ENCODE measurements around the gene KCNG2.

The KCNG2 gene

DNA sequence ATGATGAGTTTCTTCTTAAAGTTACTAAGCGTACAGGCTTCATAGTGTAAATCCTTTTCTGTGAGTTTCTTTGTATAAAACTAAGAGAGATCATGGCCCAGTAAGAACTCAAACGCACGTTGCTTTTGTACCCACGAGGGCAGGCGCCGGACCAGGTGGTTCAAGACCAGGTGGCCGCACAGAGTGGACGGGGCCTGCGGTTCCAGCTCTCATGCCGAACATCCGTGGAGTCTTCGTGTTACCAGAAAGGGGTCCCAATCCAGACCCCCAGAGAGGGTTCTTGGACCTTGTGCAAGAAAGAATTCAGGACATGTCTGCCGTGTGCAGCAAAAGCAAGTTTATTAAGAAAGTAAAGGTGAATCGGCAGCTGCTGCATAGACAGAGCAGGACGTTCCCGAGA is 53.0 kb downstream of the KCNG2 start:
- Histone ChIP-seq H3K4me1 (ENCODE audit: insufficient read depth, low read length, poor library complexity, severe bottlenecking) (no peaks in the 10 kb centered on the region), H3F3A (ENCODE audit: low read depth) (no peaks in the 10 kb centered on the region), H3K36me3 (ENCODE audit: insufficient read depth, low read length) (no peaks in the 10 kb centered on the region), H3K9me2 (replicated peaks; ENCODE audit: low read depth, low read length) (no peaks in the 10 kb centered on the region), H3K4me2 (ENCODE audit: low read depth, low read length, poor library complexity, severe bottlenecking) (no peak overlapping the region), H3K27me3 (ENCODE audit: insufficient read depth, low read length, poor library complexity, severe bottlenecking) (no peaks in the 10 kb centered on the region), H3K4me3 (ENCODE audit: low read length, poor library complexity, severe bottlenecking) (no peak overlapping the region), H4K20me1 (ENCODE audit: insufficient read depth, low read length, poor library complexity, severe bottlenecking) (no peaks in the 10 kb centered on the region), H3K9me3 (ENCODE audit: insufficient read depth, low read depth, low read length) (peaks cover 12% of the 10 kb centered on the region; the same call in 1 of the 2 replicates), H3K9ac (ENCODE audit: low read depth, low read length, poor library complexity, severe bottlenecking) (no peak overlapping the region), H3K79me2 (ENCODE audit: insufficient read depth, low read length) (no peaks in the 10 kb centered on the region), H2AFZ (ENCODE audit: low read length) (no peak overlapping the region)
- TF ChIP-seq, protein P1, sequence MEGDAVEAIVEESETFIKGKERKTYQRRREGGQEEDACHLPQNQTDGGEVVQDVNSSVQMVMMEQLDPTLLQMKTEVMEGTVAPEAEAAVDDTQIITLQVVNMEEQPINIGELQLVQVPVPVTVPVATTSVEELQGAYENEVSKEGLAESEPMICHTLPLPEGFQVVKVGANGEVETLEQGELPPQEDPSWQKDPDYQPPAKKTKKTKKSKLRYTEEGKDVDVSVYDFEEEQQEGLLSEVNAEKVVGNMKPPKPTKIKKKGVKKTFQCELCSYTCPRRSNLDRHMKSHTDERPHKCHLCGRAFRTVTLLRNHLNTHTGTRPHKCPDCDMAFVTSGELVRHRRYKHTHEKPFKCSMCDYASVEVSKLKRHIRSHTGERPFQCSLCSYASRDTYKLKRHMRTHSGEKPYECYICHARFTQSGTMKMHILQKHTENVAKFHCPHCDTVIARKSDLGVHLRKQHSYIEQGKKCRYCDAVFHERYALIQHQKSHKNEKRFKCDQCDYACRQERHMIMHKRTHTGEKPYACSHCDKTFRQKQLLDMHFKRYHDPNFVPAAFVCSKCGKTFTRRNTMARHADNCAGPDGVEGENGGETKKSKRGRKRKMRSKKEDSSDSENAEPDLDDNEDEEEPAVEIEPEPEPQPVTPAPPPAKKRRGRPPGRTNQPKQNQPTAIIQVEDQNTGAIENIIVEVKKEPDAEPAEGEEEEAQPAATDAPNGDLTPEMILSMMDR (conservative IDR thresholded peaks at IDR 0.05; ENCODE audit: low read length): no peak
- no peak for TF ChIP-seq EZH2phosphoT487 (IDR thresholded peaks at IDR 0.05; ENCODE audit: borderline replicate concordance)

DNA sequence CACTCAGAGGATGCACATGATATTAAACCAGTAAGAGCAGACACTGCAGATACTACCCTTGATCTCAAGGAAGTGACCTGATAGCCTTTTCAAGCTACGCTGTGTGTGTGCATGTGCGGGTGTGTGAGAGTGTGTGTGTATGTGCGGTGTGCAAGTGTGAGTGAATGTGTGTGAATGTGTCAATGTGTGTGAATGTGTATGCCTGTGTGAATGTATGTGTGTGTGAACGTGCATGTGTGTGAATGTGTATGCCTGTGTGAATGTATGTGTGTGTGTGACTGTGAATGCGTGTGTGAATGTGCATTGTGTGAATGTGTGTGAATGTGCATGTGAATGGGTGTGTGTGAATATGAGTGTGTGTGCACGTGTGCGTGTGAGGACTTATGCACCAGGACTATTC is 53.8 kb downstream of the KCNG2 start:
- Histone ChIP-seq H2AFZ (ENCODE audit: low read length) (no peak overlapping the region), H3K9me3 (ENCODE audit: insufficient read depth, low read depth, low read length) (peaks cover 12% of the 10 kb centered on the region; the same call in 1 of the 2 replicates), H3K79me2 (ENCODE audit: insufficient read depth, low read length) (no peaks in the 10 kb centered on the region), H3F3A (ENCODE audit: low read depth) (no peaks in the 10 kb centered on the region), H3K4me2 (ENCODE audit: low read depth, low read length, poor library complexity, severe bottlenecking) (no peak overlapping the region), H3K36me3 (ENCODE audit: insufficient read depth, low read length) (no peaks in the 10 kb centered on the region), H3K4me1 (ENCODE audit: insufficient read depth, low read length, poor library complexity, severe bottlenecking) (no peaks in the 10 kb centered on the region), H3K9me2 (replicated peaks; ENCODE audit: low read depth, low read length) (no peaks in the 10 kb centered on the region), H3K9ac (ENCODE audit: low read depth, low read length, poor library complexity, severe bottlenecking) (no peak overlapping the region), H3K4me3 (ENCODE audit: low read length, poor library complexity, severe bottlenecking) (no peak overlapping the region), H4K20me1 (ENCODE audit: insufficient read depth, low read length, poor library complexity, severe bottlenecking) (no peaks in the 10 kb centered on the region), H3K27me3 (ENCODE audit: insufficient read depth, low read length, poor library complexity, severe bottlenecking) (no peaks in the 10 kb centered on the region)
- no peak for TF ChIP-seq EZH2phosphoT487 (IDR thresholded peaks at IDR 0.05; ENCODE audit: borderline replicate concordance)
- TF ChIP-seq, protein P1 (conservative IDR thresholded peaks at IDR 0.05; ENCODE audit: low read length): no peak

DNA sequence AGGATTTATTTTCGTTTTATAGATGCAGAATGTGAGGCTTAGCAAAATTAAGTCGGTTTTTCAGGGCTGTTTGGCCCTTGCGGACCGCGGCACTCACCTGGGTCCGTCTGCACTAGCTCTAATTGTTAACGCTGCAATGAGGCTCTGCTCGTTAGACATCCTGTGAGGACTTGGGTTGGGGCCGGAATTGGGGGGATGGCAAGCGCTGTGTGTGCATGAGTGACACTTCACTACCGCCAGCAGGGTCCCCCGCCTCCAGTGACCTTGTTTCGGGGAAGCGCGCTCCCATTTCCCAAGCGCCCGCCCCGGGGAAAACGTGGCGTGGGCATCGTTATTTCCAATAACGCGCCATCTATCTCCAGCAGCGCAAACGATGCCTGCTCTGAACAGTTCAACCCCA is 54.2 kb downstream of the KCNG2 start:
- H3K9me2 ChIP-seq (replicated peaks; ENCODE audit: low read depth, low read length): no peaks in the 10 kb centered on the region
- no peak overlapping the region for H3K4me3 ChIP-seq (ENCODE audit: low read length, poor library complexity, severe bottlenecking)
- H2AFZ ChIP-seq (ENCODE audit: low read length): no peak overlapping the region
- no peaks in the 10 kb centered on the region for H4K20me1 ChIP-seq (ENCODE audit: insufficient read depth, low read length, poor library complexity, severe bottlenecking)
- no peaks in the 10 kb centered on the region for H3K4me1 ChIP-seq (ENCODE audit: insufficient read depth, low read length, poor library complexity, severe bottlenecking)
- peaks cover 12% of the 10 kb centered on the region; the same call in 1 of the 2 replicates for H3K9me3 ChIP-seq (ENCODE audit: insufficient read depth, low read depth, low read length)
- H3F3A ChIP-seq (ENCODE audit: low read depth): no peaks in the 10 kb centered on the region
- H3K79me2 ChIP-seq (ENCODE audit: insufficient read depth, low read length): no peaks in the 10 kb centered on the region
- H3K36me3 ChIP-seq (ENCODE audit: insufficient read depth, low read length): no peaks in the 10 kb centered on the region
- H3K4me2 ChIP-seq (ENCODE audit: low read depth, low read length, poor library complexity, severe bottlenecking): no peak overlapping the region
- no peak for TF ChIP-seq EZH2phosphoT487 (IDR thresholded peaks at IDR 0.05; ENCODE audit: borderline replicate concordance)
- TF ChIP-seq, protein P1 (conservative IDR thresholded peaks at IDR 0.05; ENCODE audit: low read length): no peak
- H3K27me3 ChIP-seq (ENCODE audit: insufficient read depth, low read length, poor library complexity, severe bottlenecking): no peaks in the 10 kb centered on the region
- H3K9ac ChIP-seq (ENCODE audit: low read depth, low read length, poor library complexity, severe bottlenecking): no peak overlapping the region

Measured in Loucy (cell line).